Thoracic aorta (tissue), 2 donors: ENCODE measurements around the gene RIPK4. TPM values are rescaled to one million over a fixed set of nuclear protein-coding genes. Genes with fewer than 3 reads are reported as not detected.
A peak's percentile ranks its signal among the peaks of the same experiment; 100 is the strongest.

Experiments
- ATAC-seq: fragments of 150-250 bp; one replicate; pipeline ENCODE4 v1.8.0; 2017; ENCODE audit warnings: low read depth; ENCODE audit not compliant: insufficient number of reproducible peaks, low FRiP score
- DNase-seq: peaks from one replicate; pipeline ENCODE4 v3.0.0-alpha.2; 2020; ENCODE audit warnings: low spot score
- H3K27ac ChIP-seq, 2 donors: fragments of 200-600 bp; sonication (generic); 1 replicate in 1 of 2; 2 replicates in 1 of 2; pipeline ENCODE4 v1.5.1; 2016; ENCODE audit warnings: mild to moderate bottlenecking in 2 of 2, moderate library complexity in 2 of 2
- H3K27me3 ChIP-seq: fragments of 200-600 bp; sonication (generic); replicated peaks from 2 replicates; pipeline ENCODE4 v1.6.0; 2016; ENCODE audit warnings: mild to moderate bottlenecking; ENCODE audit not compliant: insufficient read depth
- H3K36me3 ChIP-seq: fragments of 200-600 bp; sonication (generic); one replicate; pipeline ENCODE4 v1.5.1; 2016
- H3K4me1 ChIP-seq, 2 donors: fragments of 200-600 bp; sonication (generic); 1 replicate in 1 of 2; 2 replicates in 1 of 2; pipeline versions ENCODE4 v1.5.1 to v1.6.0; 2016; ENCODE audit warnings: low read depth in 2 of 2, mild to moderate bottlenecking in 1 of 2; ENCODE audit not compliant: control insufficient read depth in 1 of 2
- H3K4me3 ChIP-seq: fragments of 200-600 bp; sonication (generic); 2 replicates; pipeline ENCODE4 v1.5.1; 2016; ENCODE audit warnings: mild to moderate bottlenecking
- H3K9me3 ChIP-seq: fragments of 200-600 bp; sonication (generic); 2 replicates; pipeline ENCODE4 v1.5.1; 2016
- total RNA-seq, 2 donors: library from RNA; depleted of rRNA; stranded (reverse); fragments of >200 nt; gene quantifications; one replicate each; pipeline versions ENCODE4 v1.1.0 to v1.2.3, GENCODE V29; 2016
- TF ChIP-seq, protein P1 (sequence below): fragments of 200-600 bp; sonication (generic); IDR thresholded peaks from one replicate; pipeline ENCODE4 v1.5.1; 2019; ENCODE audit warnings: antibody characterized with exemption

The RIPK4 gene
- total RNA-seq, 2 donors from 2014 or later, result 6.3 to 9.2 TPM

GRCh38 chr21:41761934-41762635 is 4.8 kb downstream of the RIPK4 start:
- Histone ChIP-seq H3K4me1 (peaks cover 3 to 32% of the 10 kb centered on the region in 2 donors), H3K27me3 (no peaks in the 10 kb centered on the region), H3K27ac (peak overlapping the region; percentile 58 to 70), H3K4me3 (peak overlapping the region; percentile 64), H3K9me3 (no peaks in the 10 kb centered on the region), H3K36me3 (no peaks in the 10 kb centered on the region)
- TF ChIP-seq, protein P1, sequence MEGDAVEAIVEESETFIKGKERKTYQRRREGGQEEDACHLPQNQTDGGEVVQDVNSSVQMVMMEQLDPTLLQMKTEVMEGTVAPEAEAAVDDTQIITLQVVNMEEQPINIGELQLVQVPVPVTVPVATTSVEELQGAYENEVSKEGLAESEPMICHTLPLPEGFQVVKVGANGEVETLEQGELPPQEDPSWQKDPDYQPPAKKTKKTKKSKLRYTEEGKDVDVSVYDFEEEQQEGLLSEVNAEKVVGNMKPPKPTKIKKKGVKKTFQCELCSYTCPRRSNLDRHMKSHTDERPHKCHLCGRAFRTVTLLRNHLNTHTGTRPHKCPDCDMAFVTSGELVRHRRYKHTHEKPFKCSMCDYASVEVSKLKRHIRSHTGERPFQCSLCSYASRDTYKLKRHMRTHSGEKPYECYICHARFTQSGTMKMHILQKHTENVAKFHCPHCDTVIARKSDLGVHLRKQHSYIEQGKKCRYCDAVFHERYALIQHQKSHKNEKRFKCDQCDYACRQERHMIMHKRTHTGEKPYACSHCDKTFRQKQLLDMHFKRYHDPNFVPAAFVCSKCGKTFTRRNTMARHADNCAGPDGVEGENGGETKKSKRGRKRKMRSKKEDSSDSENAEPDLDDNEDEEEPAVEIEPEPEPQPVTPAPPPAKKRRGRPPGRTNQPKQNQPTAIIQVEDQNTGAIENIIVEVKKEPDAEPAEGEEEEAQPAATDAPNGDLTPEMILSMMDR, result no peak
- DNase-seq (no peak), ATAC-seq (no peak)

DNA sequence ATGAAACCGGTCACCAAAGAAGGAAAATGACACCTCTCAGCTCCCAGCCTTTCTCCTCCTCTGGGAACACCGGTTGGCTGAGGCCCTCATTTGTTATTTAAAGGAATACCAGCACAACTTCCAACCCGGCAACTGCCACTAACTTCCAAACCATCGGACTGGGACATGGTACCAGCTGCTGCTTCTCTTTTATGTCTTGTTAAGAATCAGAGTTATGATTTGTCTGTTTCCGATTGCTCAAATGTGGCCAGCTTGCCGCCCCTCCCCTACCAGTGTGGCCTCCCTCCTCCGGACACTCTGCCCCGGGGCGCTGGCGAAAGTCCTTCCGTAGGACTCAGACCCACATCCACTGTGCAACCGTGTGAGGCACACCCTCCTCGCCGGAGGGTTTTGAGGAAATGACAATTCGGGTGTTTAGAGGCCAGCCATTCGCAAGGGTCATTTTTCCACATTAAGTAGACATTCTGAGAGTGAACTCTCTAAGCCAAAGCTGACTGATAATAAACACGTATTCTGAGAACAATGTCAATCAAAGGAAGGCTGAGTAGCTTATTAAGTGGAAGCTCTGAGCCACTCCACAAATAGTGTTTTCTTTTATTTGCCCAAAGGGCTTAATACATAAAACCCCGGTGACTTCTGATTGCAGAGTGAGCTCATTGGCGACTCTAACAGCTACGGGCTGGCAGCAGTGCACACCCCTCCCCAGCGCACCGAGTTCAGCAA is 5.5 kb downstream of the RIPK4 start:
- DNase-seq, result no peak

GRCh38 chr21:41760411-41760810 is 6.4 kb downstream of the RIPK4 start:
- DNase-seq (no peak), ATAC-seq (no peak)
- no peaks in the 10 kb centered on the region for H3K9me3 ChIP-seq
- peaks cover 3 to 20% of the 10 kb centered on the region in 2 donors for H3K4me1 ChIP-seq
- TF ChIP-seq, protein P1, result no peak
- H3K27me3 ChIP-seq, result no peaks in the 10 kb centered on the region
- no peak overlapping the region for H3K4me3 ChIP-seq
- H3K27ac ChIP-seq, result no peak overlapping the region
- no peaks in the 10 kb centered on the region for H3K36me3 ChIP-seq

More for the DNA sequence above, 5.5 kb downstream of the RIPK4 start:
- ATAC-seq, result peak; percentile 51
- Histone ChIP-seq H3K4me1 (peaks cover 3 to 25% of the 10 kb centered on the region in 2 donors), H3K27ac (peak overlapping the region; percentile 58 to 70), H3K4me3 (peak overlapping the region; percentile 64), H3K27me3 (no peaks in the 10 kb centered on the region), H3K36me3 (no peaks in the 10 kb centered on the region), H3K9me3 (no peaks in the 10 kb centered on the region)
- TF ChIP-seq, protein P1, result no peak

- Histone ChIP-seq H3K27me3 (no peaks in the 10 kb centered on the region), H3K27ac (no peak overlapping the region), H3K4me1 (peaks cover 3 to 20% of the 10 kb centered on the region in 2 donors), H3K9me3 (no peaks in the 10 kb centered on the region), H3K36me3 (no peaks in the 10 kb centered on the region), H3K4me3 (no peak overlapping the region)
- no peak for DNase-seq
- TF ChIP-seq, protein P1, result no peak
- no peak for ATAC-seq
Observed at GRCh38 chr21:41759926-41760325, 6.9 kb downstream of the RIPK4 start.

- Histone ChIP-seq H3K27ac (no peak overlapping the region), H3K4me3 (no peak overlapping the region), H3K9me3 (no peaks in the 10 kb centered on the region), H3K4me1 (peaks cover 3 to 20% of the 10 kb centered on the region in 2 donors), H3K27me3 (no peaks in the 10 kb centered on the region), H3K36me3 (no peaks in the 10 kb centered on the region)
- DNase-seq (no peak), ATAC-seq (no peak)
- TF ChIP-seq, protein P1, result no peak
Observed at GRCh38 chr21:41759214-41759840, 7.5 kb downstream of the RIPK4 start.
